HG03196 (cell line): ENCODE data around the gene SLC26A1.
"Not testable (repeated sequence)": the region's sequence is repeated elsewhere in the genome, so short reads cannot be mapped to it uniquely, and the experiment has no call there.

Source experiments
- ATAC-seq: cut with Tn5 transposase; IDR thresholded peaks from one replicate; pipeline ENCODE4 v1.9.1; 2021; ENCODE audit not compliant: unreplicated experiment

Gene SLC26A1

GRCh38 chr4:999882-1000425 is 6.8 kb upstream of the SLC26A1 start:
- ATAC-seq, result no peak

- ATAC-seq, result not testable (repeated sequence)
Measured at GRCh38 chr4:999240-999863, 6.1 kb upstream of the SLC26A1 start.

GRCh38 chr4:998096-998691 is 5.0 kb upstream of the SLC26A1 start:
- no peak for ATAC-seq

DNA sequence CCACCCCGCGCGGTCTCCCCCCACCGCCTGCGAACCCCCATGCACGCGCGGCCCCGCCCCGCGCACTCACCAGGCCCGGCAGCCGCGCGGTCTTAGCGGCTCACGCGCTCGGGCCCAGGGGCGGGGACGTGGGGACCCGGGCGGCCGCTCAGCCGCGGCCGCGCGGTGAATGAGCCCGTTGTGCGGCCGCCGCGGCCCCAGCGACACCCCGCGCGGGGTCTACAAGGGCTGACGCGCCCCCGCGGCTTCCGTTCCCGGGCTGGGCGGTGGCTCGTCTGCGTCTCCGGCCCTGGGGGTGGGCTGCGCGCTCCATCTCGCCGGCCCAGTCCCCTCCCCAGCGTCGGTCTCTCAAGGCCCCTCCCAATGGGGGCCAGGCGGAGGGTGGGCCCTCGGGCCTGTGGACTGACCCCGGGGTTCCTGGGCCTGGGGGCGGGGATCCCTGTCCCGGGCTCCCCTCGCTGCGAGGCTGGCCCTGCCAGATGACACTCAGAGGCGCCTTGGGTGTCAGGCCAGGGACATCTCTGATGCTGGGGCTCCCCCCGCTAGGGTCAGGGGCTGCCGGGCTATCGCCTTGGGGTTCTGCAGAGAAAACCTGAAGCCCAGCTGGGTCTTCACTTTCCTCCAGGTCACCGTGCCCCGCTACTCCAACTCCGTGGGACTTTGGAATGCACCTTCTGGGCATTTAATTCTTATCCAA is 4.3 kb upstream of the SLC26A1 start:
- no peak for ATAC-seq

- no peak for ATAC-seq
Measured at GRCh38 chr4:996997-997374, 3.8 kb upstream of the SLC26A1 start.

GRCh38 chr4:996030-996996 is 3.1 kb upstream of the SLC26A1 start:
- ATAC-seq, result no peak

DNA sequence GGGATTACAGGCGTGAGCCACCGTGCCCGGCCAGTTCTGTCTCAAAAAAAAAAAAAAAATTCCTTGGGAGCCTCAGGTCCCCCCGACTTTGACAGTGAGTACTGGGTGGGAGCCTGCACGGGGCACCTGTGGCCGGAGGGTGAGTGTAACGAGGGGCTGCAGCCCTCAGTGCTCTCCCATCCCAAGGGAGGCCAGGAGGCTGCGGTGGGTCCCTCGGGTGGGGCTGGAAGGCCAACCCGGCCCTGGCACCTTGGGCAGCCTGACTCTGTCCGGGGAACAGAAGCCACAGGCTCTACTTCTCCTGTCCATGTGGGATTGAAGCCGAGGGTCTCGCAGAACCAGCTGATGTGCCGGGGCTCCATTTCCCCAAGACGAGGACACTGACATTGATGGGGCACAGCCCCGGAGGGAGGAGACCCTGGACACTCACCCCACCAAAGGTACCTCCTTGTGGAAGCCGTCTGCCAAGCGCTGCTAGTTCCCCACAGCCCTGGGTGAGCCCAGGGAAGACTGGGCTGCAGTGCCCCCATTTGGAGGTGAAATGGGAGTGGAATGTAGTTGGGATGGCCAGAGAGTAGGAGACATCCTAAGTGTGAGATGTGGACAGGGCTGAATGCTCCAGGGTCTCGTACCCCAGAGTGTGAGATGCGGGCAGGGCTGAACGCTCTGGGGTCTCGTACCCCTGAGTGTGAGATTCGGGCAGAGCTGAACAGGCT is 2.3 kb upstream of the SLC26A1 start:
- no peak for ATAC-seq

- no peak for ATAC-seq
Measured at GRCh38 chr4:992297-993110, 700 bp downstream of the SLC26A1 start.

GRCh38 chr4:991451-992296 is 1.5 kb downstream of the SLC26A1 start:
- ATAC-seq, result no peak

- ATAC-seq, result no peak
Measured at GRCh38 chr4:990746-991367, 2.3 kb downstream of the SLC26A1 start.

- no peak for ATAC-seq
Measured at GRCh38 chr4:989722-990471, 3.3 kb downstream of the SLC26A1 start.

- ATAC-seq, result no peak
Measured at GRCh38 chr4:988726-989721, 4.2 kb downstream of the SLC26A1 start.

DNA sequence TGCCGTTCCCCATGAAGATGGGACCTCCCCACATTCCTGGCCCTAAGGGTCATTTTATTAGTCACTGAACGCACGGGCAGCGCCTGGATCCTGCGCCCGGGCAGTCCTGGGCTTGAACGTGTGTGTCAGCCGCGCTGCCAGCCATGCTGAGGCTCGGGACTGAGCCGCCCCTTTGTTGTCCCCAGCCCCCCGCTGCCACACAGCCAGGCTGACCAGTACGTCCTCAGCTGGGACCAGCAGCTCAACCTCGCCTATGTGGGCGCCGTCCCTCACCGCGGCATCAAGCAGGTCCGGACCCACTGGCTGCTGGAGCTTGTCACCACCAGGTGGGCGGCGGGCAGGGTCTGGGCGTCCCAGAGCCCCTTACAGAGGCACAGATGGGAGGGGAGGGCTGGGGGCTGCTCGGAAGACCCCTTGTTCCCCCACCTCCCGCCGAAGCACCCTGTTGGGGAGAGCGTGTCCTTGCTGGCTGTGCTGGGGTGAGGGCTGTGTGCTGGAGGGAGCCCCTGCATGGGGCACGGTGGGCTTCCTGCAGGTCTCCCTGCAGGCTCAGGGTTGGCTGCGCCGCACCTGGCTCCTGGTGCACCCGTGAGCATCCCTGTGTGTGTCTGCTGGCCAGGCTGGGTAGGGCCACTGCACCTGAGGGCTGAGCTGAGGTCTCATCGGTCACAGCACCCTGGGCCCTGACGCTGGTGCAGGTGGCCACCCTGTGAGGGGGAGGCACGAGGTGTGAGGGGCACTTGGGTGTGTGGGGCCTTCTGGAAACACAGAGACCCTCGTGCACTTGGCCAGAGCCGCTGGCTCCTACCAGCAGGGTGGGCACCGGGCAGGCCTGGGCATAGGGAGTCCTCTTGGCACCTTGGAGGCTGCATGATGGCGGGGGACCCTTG is 5.3 kb downstream of the SLC26A1 start:
- ATAC-seq, result no peak

DNA sequence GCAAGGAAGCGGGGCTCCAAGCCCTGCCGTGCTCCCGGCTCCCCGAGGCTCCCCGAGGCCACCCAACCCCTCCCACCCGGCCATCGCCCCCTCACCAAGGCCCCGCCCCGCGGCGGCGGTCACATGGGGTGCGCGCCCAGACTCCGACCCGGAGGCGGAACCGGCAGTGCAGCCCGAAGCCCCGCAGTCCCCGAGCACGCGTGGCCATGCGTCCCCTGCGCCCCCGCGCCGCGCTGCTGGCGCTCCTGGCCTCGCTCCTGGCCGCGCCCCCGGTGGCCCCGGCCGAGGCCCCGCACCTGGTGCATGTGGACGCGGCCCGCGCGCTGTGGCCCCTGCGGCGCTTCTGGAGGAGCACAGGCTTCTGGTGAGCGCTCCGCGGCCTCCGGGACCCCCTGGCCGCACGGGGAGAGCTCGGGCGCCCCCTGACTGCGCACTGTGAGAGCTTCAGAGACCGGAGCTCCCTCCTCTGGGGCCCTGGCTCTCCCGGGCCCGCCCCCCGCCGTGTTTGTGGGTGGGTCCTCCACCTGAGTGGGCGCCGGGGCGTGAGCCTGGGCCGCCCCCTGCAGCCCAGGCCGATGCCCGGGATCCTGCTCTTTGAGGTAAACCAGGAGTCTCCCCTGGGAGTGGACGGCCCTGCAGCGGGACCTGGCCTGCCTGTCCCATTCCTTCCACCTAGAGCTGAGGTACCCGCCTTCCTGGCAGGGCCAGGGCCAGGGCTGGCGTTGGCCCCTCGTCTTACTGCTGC is 6.2 kb downstream of the SLC26A1 start, which contains the start of gene IDUA:
Gene IDUA, plus strand, starts transcription at position 166 of the 745 bp plus-strand sequence. Its CDS starts 41 bp downstream, at position 207.
- peak; percentile 57 for ATAC-seq
